Breast epithelium (tissue), 4 donors: ENCODE measurements around the gene ANKRD23. TPM values are rescaled to one million over a fixed set of nuclear protein-coding genes. Genes with fewer than 3 reads are reported as not detected.
A peak's percentile ranks its signal among the peaks of the same experiment; 100 is the strongest.

Experiments used
- DNase-seq, 2 donors: peaks; one replicate each; pipeline ENCODE4 v3.0.0-alpha.2; 2019; ENCODE audit warnings: low spot score in 2 of 2
- H3K27ac ChIP-seq, 2 donors: fragments of 200-600 bp; sonication (generic) in 1 of 2; one replicate each; pipeline ENCODE4 v1.5.1; 2016 to 2019; ENCODE audit warnings: mild to moderate bottlenecking in 1 of 2
- H3K27me3 ChIP-seq, 2 donors: fragments of 200-600 bp; sonication (generic) in 1 of 2; one replicate each; pipeline versions ENCODE4 v1.5.1 to v1.6.0; 2017 to 2019; ENCODE audit warnings: control low read depth in 1 of 2, mild to moderate bottlenecking in 1 of 2
- H3K36me3 ChIP-seq: fragments of 200-600 bp; one replicate; pipeline ENCODE4 v1.5.1; 2019
- H3K4me1 ChIP-seq, 2 donors: fragments of 200-600 bp; sonication (generic); one replicate each; pipeline ENCODE4 v1.5.1; 2016 to 2019; ENCODE audit warnings: control low read depth in 1 of 2
- H3K4me3 ChIP-seq, 3 donors: fragments of 200-600 bp; sonication (generic); 1 replicate in 2 of 3; 2 replicates in 1 of 3; pipeline ENCODE4 v1.5.1; 2016 to 2019; ENCODE audit warnings: mild to moderate bottlenecking in 3 of 3, moderate library complexity in 2 of 3
- H3K9me3 ChIP-seq, 2 donors: fragments of 200-600 bp; sonication (generic) in 1 of 2; one replicate each; pipeline ENCODE4 v1.5.1; 2016 to 2019; ENCODE audit warnings: control low read depth in 1 of 2
- POLR2A ChIP-seq: fragments of 450-650 bp; IDR thresholded peaks from one replicate; pipeline ENCODE4 v1.6.1; 2016; ENCODE audit warnings: antibody characterized with exemption, mild to moderate bottlenecking, moderate library complexity
- POLR2AphosphoS5 ChIP-seq, 3 donors: sonication (generic); formaldehyde crosslinking; IDR thresholded peaks; one replicate each; pipeline ENCODE4 v1.6.1; 2017; ENCODE audit warnings: antibody characterized with exemption in 3 of 3
- intact Hi-C: fragments of 100-400 bp; cut with DNase I; formaldehyde crosslinking; loops from one replicate; pipeline ENCODE4 v1.15.1; 2023; ENCODE audit warnings: low total_unique reads
- total RNA-seq, 3 donors: library from RNA; depleted of rRNA; stranded (reverse); fragments of >200 nt; gene quantifications; one replicate each; pipeline ENCODE4 v1.1.0, GENCODE V29; 2016
- TF ChIP-seq, protein P1 (sequence below), 3 donors: fragments of 450-650 bp; IDR thresholded peaks; one replicate each; pipeline ENCODE4 v1.5.1; 2016 to 2017; ENCODE audit warnings: antibody characterized with exemption in 3 of 3, mild to moderate bottlenecking in 3 of 3, moderate library complexity in 3 of 3

ANKRD23 gene
- total RNA-seq, 3 donors from 2014 or later, result 3.5 to 9.4 (median 7.2) TPM

DNA sequence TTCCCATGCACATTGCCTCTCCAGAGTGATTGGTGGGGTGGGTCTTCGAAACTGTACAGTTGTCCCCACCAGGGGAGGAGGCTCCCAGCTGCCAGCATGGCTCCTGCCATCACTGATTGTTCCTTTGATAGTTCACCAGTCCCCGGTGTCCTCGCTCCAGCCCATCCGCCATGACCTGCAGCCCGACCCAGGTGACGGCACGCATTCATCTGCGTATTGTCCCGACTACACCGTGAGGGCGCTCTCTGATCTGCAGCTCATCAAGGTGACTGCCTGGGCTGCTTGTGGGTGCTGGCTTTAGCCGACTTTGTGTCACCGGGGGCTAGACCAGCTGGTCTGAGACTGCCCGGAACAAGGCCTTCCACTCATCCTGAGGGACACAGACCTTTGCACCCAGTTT is 15.4 kb downstream of the ANKRD23 start:
- Histone ChIP-seq H3K4me1 (no peaks in the 10 kb centered on the region), H3K27ac (no peak overlapping the region), H3K9me3 (no peaks in the 10 kb centered on the region), H3K36me3 (no peaks in the 10 kb centered on the region), H3K4me3 (no peak overlapping the region), H3K27me3 (no peaks in the 10 kb centered on the region)
- DNase-seq, result no peak
- intact Hi-C loops, result no loop called here
- TF ChIP-seq POLR2A (no peak), POLR2AphosphoS5 (IDR thresholded peaks at IDR 0.05) (no peak)
- TF ChIP-seq, protein P1, sequence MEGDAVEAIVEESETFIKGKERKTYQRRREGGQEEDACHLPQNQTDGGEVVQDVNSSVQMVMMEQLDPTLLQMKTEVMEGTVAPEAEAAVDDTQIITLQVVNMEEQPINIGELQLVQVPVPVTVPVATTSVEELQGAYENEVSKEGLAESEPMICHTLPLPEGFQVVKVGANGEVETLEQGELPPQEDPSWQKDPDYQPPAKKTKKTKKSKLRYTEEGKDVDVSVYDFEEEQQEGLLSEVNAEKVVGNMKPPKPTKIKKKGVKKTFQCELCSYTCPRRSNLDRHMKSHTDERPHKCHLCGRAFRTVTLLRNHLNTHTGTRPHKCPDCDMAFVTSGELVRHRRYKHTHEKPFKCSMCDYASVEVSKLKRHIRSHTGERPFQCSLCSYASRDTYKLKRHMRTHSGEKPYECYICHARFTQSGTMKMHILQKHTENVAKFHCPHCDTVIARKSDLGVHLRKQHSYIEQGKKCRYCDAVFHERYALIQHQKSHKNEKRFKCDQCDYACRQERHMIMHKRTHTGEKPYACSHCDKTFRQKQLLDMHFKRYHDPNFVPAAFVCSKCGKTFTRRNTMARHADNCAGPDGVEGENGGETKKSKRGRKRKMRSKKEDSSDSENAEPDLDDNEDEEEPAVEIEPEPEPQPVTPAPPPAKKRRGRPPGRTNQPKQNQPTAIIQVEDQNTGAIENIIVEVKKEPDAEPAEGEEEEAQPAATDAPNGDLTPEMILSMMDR (IDR thresholded peaks at IDR 0.05), result no peak

DNA sequence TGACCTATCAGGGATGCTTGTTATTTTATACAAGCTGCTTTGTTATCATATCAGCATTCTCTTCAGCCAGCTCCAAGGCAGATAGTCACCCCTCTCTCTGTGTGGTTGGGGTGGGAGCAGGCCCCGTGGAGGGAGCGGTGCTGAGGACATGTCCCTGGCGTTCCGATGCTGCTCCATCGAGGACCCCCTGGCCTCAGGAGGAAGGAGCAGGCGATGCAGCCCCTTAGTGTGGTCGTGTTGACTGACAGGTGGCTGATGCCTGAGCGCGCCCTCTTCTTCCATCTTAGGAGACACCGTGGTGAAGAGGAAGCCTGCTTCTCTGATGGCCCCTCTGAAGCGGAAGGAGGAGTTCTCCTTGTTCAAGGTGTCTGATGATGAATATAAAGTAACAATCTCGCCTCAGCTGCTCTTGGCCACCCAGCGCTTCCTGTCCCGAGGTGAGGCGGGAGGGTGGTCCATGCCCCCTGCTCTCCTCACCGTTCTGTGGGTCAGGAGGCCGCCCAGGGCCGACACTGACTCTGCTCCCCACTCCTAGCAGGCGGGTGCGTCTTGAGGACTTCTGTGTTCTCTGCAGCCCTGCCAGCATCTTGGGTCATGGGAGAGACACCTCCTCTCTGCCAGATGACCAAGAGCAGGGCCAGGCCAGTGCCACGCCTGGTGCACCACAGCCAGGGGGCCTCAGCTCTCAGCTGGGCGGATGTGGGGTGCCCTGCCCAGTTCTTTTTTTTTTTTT is 17.1 kb downstream of the ANKRD23 start:
- H3K9me3 ChIP-seq, result no peaks in the 10 kb centered on the region
- H3K4me3 ChIP-seq, result no peak overlapping the region
- TF ChIP-seq, protein P1 (IDR thresholded peaks at IDR 0.05), result no peak
- TF ChIP-seq POLR2A (no peak), POLR2AphosphoS5 (IDR thresholded peaks at IDR 0.05) (no peak)
- H3K27ac ChIP-seq, result no peak overlapping the region
- intact Hi-C loops, result no loop called here
- H3K4me1 ChIP-seq, result no peaks in the 10 kb centered on the region
- H3K36me3 ChIP-seq, result no peaks in the 10 kb centered on the region
- no peaks in the 10 kb centered on the region for H3K27me3 ChIP-seq
- no peak for DNase-seq

DNA sequence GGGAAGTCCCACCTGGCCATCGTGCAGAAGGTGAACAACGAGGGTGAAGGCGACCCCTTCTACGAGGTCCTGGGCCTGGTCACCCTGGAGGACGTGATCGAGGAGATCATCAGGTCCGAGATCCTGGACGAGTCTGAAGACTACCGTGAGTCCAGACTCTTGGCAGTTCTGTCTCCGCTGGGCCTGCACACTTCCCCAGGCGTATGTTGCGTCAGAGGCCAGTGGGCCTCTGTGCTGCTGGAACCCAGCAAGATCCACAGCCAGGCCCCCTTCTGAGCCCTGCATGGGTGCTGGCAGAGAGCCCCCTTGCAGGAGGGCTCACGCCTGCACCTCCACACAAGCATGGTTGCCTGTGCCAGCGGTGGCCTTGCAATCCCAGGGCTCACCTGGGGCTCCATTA is 18.8 kb downstream of the ANKRD23 start:
- Histone ChIP-seq H3K27me3 (no peaks in the 10 kb centered on the region), H3K27ac (no peak overlapping the region), H3K9me3 (no peaks in the 10 kb centered on the region), H3K4me3 (no peak overlapping the region), H3K4me1 (no peaks in the 10 kb centered on the region), H3K36me3 (no peaks in the 10 kb centered on the region)
- intact Hi-C loops, result no loop called here
- DNase-seq, result no peak
- no peak for TF ChIP-seq POLR2AphosphoS5 (IDR thresholded peaks at IDR 0.05)
- TF ChIP-seq POLR2A, result no peak
- TF ChIP-seq, protein P1 (IDR thresholded peaks at IDR 0.05), result no peak

DNA sequence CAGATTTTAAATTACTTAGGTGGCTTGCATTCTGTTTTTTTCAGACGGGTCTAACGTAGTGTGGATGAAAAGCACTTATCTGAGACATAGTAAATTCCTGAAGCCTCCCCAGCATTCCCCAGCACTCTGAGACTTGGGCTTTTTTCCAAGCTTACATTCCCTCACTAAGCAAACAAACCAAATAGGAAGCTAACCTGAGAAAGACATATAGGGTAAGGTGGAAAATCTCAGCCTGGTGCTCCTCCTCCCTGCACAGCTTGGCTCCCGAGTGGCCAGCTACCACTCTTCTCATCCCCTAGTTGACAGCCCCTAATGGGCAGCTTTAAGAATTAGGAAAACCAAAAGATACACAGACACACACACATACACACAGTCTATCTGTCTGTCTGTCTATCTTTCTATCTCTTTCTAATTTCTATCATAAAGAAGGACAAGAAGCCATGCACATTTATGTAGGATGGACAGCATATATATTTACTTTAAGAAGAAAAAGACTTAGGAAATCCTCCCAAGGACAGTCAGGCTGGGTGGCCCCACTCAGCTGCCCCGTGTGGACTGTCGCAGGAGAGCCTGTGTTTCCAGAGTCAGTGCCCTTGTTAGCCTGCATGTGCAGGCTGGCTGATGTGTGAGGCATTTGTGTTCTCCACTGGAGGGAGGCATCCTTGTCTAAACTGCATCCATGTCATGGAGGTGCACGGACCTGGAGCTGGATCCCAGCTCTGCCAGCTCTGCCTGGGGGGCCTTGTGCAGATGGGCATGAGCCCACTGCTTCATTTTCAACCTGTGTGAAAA is 19.5 kb downstream of the ANKRD23 start:
- DNase-seq, result no peak
- Histone ChIP-seq H3K36me3 (no peaks in the 10 kb centered on the region), H3K27ac (no peak overlapping the region), H3K27me3 (no peaks in the 10 kb centered on the region), H3K4me3 (no peak overlapping the region), H3K9me3 (no peaks in the 10 kb centered on the region), H3K4me1 (peaks cover 0 to 5% of the 10 kb centered on the region in 2 donors)
- intact Hi-C loops, result no loop called here
- TF ChIP-seq POLR2AphosphoS5 (IDR thresholded peaks at IDR 0.05), result no peak
- TF ChIP-seq, protein P1 (IDR thresholded peaks at IDR 0.05), result no peak
- no peak for TF ChIP-seq POLR2A

DNA sequence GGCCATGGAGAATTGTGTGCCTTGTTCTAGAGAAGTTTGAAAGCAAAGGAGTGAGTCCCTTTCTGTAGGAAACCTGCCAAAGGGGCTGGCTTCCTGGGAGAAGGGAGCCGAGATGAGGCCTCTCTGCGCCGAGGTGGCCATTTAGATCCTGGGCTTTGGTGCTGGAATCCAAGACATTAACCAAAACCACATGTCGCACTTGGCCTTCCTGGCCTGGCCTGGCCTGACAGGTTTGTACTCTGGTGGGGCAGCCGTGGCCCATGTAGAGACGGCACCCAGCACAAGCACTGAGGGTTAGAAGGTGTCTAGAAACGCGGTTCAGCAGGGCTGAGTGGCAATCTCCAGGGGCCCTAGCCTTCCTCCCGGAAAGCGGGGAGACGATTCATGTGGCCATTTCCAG is 20.6 kb downstream of the ANKRD23 start:
- no peaks in the 10 kb centered on the region for H3K27me3 ChIP-seq
- H3K27ac ChIP-seq, result no peak overlapping the region
- H3K36me3 ChIP-seq, result no peaks in the 10 kb centered on the region
- no peak for DNase-seq
- intact Hi-C loops, result no loop called here
- no peaks in the 10 kb centered on the region for H3K9me3 ChIP-seq
- peak in 1 of 3 donors; percentile 26 for TF ChIP-seq POLR2AphosphoS5 (IDR thresholded peaks at IDR 0.05)
- no peak for TF ChIP-seq POLR2A
- peaks cover 10 to 14% of the 10 kb centered on the region in 2 donors for H3K4me1 ChIP-seq
- no peak overlapping the region for H3K4me3 ChIP-seq
